Hepatocyte (in vitro differentiated cells): Measurements from ENCODE around the gene PROX2.

Experiments used
- CTCF ChIP-seq: fragments of 200-600 bp; sonication (generic); IDR thresholded peaks from 2 replicates; pipeline ENCODE4 v1.5.1; 2016; ENCODE audit warnings: antibody characterized with exemption, mild to moderate bottlenecking; ENCODE audit not compliant: poor library complexity
- EZH2 ChIP-seq: fragments of 200-600 bp; sonication (generic); IDR thresholded peaks from 2 replicates; pipeline ENCODE4 v1.6.1; 2016; ENCODE audit warnings: antibody characterized with exemption, mild to moderate bottlenecking, borderline replicate concordance
- EZH2phosphoT487 ChIP-seq: fragments of 200-600 bp; sonication (generic); IDR thresholded peaks from one replicate; pipeline ENCODE4 v1.6.1; 2018; ENCODE audit warnings: antibody characterized with exemption, mild to moderate bottlenecking, low read depth, moderate library complexity; ENCODE audit not compliant: unreplicated experiment, severe bottlenecking

- TF ChIP-seq CTCF: no peak
- no peak for TF ChIP-seq EZH2
- no peak for TF ChIP-seq EZH2phosphoT487
Observed at GRCh38 chr14:74875204-74875603, 741 bp downstream of the PROX2 start.
